ENCODE measurements around the gene HMBS.
"Not testable (repeated sequence)": the region's sequence is repeated elsewhere in the genome, so short reads cannot be mapped to it uniquely, and the experiment has no call there.

Gene HMBS

GRCh38 chr11:119118227-119118626 lies 33.5 kb downstream of the HMBS start:
- DNase-seq (ENCODE audit: low read depth in 1 of 2, low spot score in 1 of 2) = no peak

- DNase-seq (ENCODE audit: low read depth in 1 of 2, low spot score in 1 of 2) = no peak
These were observed 34.3 kb downstream of the HMBS start for GRCh38 chr11:119118946-119119345.

- no peak for DNase-seq (ENCODE audit: low read depth in 1 of 2, low spot score in 1 of 2)
These were observed 35.9 kb downstream of the HMBS start for GRCh38 chr11:119120639-119121007.

- DNase-seq (ENCODE audit: low read depth in 1 of 2, low spot score in 1 of 2) = peak; percentile 99 to 100
These were observed 36.5 kb downstream of the HMBS start, which contains the start of gene HINFP for GRCh38 chr11:119121008-119121810. Gene HINFP, plus strand, starts transcription at chr11:119121580. Its CDS starts 5,365 bp downstream, at chr11:119126945.

GRCh38 chr11:119121811-119122124 lies 37.1 kb downstream of the HMBS start:
- DNase-seq (ENCODE audit: low read depth in 1 of 2, low spot score in 1 of 2) = no peak

GRCh38 chr11:119125821-119126220 lies 41.1 kb downstream of the HMBS start:
- no peak for DNase-seq (ENCODE audit: low read depth in 1 of 2, low spot score in 1 of 2)

- no peak for DNase-seq (ENCODE audit: low read depth in 1 of 2, low spot score in 1 of 2)
These were observed 42.1 kb downstream of the HMBS start for GRCh38 chr11:119126675-119127268.

GRCh38 chr11:119130662-119131061 lies 46.0 kb downstream of the HMBS start:
- DNase-seq (ENCODE audit: low read depth in 1 of 2, low spot score in 1 of 2) = no peak

GRCh38 chr11:119134389-119134978 lies 49.8 kb downstream of the HMBS start:
- no peak for DNase-seq (ENCODE audit: low read depth in 1 of 2, low spot score in 1 of 2)

- DNase-seq (ENCODE audit: low read depth in 1 of 2, low spot score in 1 of 2) = not testable (repeated sequence)
These were observed 54.6 kb downstream of the HMBS start for GRCh38 chr11:119139276-119139675.

Data from activated T-helper 1 cell treated with anti-CD3 and anti-CD28 coated beads, Interleukin-2, amount 50 U/mL, for 16 hours (primary cell).